ENCODE measurements around the gene ITGA8.
A peak's percentile ranks its signal among the peaks of the same experiment; 100 is the strongest.
"Not testable (repeated sequence)": the region's sequence is repeated elsewhere in the genome, so short reads cannot be mapped to it uniquely, and the experiment has no call there.

Gene ITGA8

GRCh38 chr10:15595260-15595659 is 124.5 kb downstream of the ITGA8 start:
- no peak for DNase-seq (ENCODE audit: extremely low read depth, low read depth)
- TF ChIP-seq, protein P1, sequence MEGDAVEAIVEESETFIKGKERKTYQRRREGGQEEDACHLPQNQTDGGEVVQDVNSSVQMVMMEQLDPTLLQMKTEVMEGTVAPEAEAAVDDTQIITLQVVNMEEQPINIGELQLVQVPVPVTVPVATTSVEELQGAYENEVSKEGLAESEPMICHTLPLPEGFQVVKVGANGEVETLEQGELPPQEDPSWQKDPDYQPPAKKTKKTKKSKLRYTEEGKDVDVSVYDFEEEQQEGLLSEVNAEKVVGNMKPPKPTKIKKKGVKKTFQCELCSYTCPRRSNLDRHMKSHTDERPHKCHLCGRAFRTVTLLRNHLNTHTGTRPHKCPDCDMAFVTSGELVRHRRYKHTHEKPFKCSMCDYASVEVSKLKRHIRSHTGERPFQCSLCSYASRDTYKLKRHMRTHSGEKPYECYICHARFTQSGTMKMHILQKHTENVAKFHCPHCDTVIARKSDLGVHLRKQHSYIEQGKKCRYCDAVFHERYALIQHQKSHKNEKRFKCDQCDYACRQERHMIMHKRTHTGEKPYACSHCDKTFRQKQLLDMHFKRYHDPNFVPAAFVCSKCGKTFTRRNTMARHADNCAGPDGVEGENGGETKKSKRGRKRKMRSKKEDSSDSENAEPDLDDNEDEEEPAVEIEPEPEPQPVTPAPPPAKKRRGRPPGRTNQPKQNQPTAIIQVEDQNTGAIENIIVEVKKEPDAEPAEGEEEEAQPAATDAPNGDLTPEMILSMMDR (IDR thresholded peaks at IDR 0.05; ENCODE audit: low read depth, low read length), result no peak

GRCh38 chr10:15591937-15592336 is 127.8 kb downstream of the ITGA8 start:
- TF ChIP-seq, protein P1 (IDR thresholded peaks at IDR 0.05; ENCODE audit: low read depth, low read length), result no peak
- no peak for DNase-seq (ENCODE audit: extremely low read depth, low read depth)

DNA sequence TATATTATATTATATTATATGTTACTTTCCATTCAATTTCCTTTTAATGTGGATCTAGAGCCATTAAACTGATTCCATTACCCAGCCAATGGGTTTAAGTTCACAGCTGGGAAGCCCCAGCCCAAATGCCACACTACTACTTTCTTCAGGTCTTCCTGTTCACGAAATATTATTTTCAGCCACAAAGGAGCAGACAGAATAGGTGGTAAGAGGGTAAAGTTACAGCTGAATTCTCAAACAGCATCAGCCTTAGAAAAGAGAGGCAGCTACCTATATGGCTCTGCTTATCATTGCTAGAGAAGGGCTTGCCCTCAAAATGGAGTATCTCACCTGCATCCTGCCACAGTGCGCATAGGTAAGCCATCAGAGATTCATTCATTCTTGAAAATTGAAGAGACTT is 128.3 kb downstream of the ITGA8 start:
- TF ChIP-seq, protein P1 (IDR thresholded peaks at IDR 0.05; ENCODE audit: low read depth, low read length), result no peak
- DNase-seq (ENCODE audit: extremely low read depth, low read depth), result no peak

GRCh38 chr10:15588635-15589508 is 130.8 kb downstream of the ITGA8 start:
- TF ChIP-seq, protein P1 (IDR thresholded peaks at IDR 0.05; ENCODE audit: low read depth, low read length), result no peak
- DNase-seq (ENCODE audit: extremely low read depth, low read depth), result no peak

DNA sequence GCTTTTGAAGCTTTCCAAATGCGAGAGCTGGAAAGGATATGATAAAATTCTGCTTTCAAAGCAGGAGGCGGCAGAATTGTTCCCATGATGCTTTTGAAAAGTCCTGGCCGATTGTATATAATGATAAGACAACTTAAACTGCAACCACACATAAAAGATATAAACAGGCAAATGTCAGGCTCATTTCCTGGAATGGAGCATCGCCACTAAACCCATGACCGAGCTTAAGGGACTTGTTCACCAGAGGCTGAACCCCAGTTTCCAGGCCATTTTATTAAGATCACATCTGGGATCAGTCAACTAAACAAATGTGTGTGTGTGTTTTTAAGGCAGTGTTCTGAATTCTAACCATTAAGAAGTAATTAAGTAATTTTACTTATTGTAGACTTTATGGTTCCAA is 131.6 kb downstream of the ITGA8 start:
- no peak for DNase-seq (ENCODE audit: extremely low read depth, low read depth)
- TF ChIP-seq, protein P1 (IDR thresholded peaks at IDR 0.05; ENCODE audit: low read depth, low read length), result no peak

DNA sequence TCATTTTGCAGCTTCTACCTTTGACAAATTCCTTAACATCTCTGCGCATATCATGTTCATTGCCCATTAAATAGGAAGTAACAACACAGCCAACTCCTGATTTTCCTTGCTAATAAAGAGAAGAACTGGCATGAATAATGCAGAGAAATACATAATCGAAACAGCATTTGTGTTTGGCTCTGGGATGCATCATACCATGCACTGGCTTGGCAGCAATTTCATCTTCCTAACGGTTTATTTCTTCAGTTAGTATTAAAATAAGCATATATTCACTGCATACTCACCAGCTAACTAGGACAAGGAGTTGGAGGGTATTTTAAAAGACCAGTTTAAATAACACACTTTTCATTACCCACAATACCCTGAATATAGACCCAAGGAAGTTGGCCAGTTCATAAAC is 132.5 kb downstream of the ITGA8 start:
- no peak for DNase-seq (ENCODE audit: extremely low read depth, low read depth)
- TF ChIP-seq, protein P1 (IDR thresholded peaks at IDR 0.05; ENCODE audit: low read depth, low read length), result no peak

GRCh38 chr10:15585303-15585715 is 134.4 kb downstream of the ITGA8 start:
- TF ChIP-seq, protein P1 (IDR thresholded peaks at IDR 0.05; ENCODE audit: low read depth, low read length), result peak; percentile 86
- DNase-seq (ENCODE audit: extremely low read depth, low read depth), result peak; percentile 64

DNA sequence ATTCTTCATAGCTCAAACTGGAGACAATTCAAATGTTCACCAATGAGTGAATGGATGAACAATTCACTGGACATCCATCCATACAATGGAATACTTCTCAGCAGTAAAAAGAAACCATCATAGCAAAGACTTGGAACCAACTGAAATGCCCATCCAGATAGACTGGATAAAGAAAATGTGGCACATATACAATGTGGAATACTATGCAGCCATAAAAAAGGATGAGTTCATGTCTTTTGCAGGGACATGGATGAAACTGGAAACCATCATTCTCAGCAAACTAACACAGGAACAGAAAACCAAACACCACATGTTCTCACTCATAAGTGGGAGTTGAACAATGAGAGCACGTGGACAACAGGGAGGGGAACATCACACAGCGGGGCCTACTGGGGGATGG is 136.8 kb downstream of the ITGA8 start:
- DNase-seq (ENCODE audit: extremely low read depth, low read depth), result not testable (repeated sequence)

Data from AG09319 (cell line).